Fibroblast of skin of left quadriceps (primary cell): ENCODE measurements around the gene CDCA4.
"Not testable (repeated sequence)": the region's sequence is repeated elsewhere in the genome, so short reads cannot be mapped to it uniquely, and the experiment has no call there.

Experiments
- DNase-seq, 2 experiments: peaks; one replicate each; pipeline ENCODE4 v3.0.0-alpha.2; 2013; ENCODE audit warnings: low read depth in 2 of 2

CDCA4 gene

DNA sequence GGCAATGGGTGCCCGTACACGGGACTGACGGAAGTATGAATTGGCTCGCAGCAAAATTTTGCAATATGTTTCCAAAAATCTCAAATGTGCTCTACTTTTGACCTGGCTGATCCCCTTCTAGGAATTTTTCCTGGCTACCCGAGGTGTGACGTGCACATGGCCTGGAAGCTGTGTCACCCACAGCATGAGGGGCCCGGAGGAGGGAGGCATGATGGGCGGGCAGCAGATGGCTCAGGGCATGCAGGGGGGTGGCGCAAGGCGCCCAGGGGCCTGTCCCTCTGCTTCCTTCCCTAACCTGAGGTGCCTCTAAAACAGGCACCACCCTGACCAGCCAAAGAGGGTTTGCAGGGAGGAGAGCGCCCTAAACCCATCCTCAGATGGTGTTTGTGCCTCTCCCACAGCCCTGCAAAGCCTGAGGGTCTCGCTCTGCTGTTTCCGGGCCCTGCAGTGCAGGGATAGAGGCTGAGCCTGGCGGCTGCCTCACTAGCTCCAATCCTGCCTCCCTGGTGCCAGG, 37.7 kb upstream of the CDCA4 start:
- DNase-seq, result no peak

DNA sequence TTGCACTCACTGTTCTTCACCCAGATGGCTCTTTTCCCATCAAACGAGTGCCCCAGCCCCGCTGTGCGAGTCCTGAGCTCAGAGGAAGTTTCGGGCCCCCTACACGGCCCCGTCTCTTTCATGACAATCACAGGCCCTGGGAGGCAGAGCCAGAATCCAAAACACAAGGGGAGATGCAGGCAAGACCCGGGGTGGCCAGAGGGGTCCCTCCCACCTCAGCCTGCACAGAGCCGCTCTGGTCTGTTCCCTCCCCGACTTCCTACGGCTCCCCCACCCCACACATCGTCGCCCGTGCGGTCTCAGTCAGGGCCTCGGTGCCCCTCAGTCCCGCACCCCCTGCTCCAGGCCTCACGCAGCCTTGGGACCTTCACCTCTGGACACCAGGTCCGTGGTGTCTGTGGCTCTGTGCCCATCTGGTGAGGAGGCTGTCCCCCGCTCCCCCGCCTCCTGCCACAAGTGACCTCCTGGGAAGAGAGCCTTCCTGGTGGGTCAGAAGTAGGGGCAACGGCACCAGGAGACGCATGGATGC, 35.5 kb upstream of the CDCA4 start:
- DNase-seq, result no peak

DNA sequence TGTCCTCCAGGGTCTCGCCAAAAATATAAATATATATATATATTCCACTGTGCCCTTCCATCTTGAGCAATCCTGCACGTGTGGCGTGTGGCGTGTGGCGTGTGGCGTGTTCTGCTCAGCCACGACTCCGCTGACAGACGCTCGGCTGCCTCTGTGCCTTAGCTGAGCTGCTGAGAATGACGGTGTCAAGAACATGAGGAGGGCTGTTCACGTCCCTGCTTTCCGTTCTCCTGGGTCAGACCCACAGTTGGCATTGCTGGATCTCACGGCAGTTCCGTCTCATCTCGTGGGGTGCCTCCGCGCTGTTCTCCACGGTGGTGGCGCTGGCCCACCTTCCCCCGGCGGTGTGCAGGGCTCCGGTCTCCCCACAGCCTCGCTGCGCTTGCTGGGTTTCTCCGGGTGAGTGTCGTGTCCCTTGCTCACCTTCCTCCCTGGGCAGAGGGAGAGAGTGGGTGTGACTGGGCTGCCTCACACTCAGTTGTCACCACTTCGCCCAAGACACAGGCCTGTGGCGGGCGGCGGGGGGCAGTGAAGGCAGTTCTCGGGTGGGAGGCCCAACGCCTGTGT, 34.9 kb upstream of the CDCA4 start:
- DNase-seq, result no peak

- DNase-seq, result no peak
These were observed 34.5 kb upstream of the CDCA4 start for GRCh38 chr14:105055334-105055733.

DNA sequence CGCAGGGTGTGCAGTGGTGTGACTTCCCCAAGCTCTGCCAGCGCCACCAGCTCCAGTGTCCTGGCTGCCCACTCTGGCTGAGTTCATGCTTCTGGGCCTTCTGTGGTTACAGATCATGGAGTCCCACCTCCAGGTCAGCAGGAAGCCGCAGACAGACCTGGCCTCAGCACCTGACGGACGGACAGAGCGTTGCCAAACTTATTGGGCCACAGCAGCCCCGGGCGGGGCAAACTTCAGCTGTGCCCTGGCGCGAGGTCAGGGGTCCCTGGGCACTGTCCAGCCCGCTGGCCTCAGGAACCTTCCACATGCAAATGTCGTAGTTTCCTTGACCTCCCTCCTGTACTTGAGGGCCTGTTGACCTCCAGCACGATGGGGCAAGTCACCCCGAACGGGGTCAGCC, 33.1 kb upstream of the CDCA4 start:
- DNase-seq, result no peak

DNA sequence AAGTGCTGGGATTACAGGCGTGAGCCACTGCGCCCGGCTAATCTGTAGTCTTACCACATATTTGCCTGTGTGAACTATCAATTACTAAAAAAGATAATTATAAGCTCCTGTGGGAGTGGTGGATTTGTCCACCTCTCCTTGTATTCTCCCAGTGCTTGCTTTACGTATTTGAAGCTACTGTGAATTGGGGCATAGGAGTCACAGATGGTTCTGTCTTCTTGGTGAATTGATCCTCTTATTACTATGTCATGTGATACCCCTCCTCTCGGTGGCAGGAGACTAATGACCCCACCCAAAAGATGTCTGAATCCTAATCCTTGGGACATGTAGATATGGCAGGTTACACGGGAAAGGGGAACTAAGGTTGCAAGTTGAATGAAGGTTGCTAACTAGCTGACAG, 32.5 kb upstream of the CDCA4 start:
- no peak for DNase-seq

DNA sequence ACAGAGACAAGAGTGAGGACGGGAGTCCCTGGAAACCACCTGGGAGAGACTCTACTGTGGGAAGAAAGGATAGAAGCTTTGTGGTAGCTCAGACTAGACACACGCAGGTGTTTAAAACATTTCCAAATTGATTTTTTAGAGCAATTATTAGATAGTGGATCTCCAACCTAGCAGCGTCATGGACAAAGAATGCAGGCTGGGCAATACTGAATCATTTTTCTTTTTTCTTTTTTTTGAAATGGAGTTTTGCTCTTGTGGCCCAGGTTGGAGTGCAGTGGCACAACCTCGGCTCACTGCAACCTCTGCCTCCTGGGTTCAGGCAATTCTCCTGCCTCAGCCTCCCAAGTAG, 31.2 kb upstream of the CDCA4 start:
- no peak for DNase-seq

DNA sequence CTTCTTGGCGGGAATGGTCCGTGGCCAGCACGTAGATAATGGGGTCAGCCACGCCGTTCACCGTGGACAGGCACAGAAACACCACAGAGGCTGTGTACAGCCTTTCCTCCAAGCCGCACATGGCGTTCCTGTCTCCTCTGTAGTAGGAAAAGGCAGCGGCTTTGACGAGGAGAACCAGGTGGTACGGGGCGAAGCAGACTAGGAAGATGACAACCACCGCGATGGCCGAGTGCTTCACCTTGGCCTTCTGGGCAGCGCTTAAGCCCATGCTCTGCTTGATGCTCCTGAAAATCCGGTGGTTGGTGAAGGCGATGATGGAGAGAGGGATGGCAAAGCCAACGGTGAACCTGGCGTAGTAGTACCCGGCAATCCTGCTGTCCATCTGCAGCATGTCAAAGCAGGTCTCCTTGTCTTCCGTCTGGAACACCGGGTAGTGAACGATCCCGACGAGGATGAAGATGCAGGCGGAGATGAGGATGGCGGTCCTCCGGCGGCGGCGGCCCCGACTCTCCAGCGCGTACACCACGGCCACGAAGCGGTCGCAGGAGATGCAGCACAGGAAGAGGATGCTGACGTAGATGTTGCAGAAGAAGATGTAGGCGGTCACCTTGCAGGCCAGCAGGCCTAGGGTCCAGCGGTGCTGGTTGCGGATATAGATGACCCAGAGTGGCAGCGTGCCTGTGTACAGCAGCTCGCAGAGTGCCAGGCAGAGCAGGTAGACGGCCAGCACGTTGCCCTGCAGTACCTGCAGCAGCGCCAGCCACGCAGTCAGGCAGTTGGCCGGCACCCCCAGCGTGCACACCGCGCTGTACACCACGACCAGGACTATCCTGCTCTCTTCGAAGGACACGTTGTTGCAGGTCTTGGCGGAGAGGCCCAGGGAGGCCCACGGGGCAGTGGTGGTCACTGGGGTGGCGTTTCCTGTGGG, 30.6 kb upstream of the CDCA4 start:
- DNase-seq, result no peak

- no peak for DNase-seq
These were observed 29.6 kb upstream of the CDCA4 start for GRCh38 chr14:105050551-105050897.

- DNase-seq, result no peak
These were observed 29.1 kb upstream of the CDCA4 start for GRCh38 chr14:105049753-105050550.

- no peak for DNase-seq
These were observed 26.6 kb upstream of the CDCA4 start for GRCh38 chr14:105047283-105048016.

DNA sequence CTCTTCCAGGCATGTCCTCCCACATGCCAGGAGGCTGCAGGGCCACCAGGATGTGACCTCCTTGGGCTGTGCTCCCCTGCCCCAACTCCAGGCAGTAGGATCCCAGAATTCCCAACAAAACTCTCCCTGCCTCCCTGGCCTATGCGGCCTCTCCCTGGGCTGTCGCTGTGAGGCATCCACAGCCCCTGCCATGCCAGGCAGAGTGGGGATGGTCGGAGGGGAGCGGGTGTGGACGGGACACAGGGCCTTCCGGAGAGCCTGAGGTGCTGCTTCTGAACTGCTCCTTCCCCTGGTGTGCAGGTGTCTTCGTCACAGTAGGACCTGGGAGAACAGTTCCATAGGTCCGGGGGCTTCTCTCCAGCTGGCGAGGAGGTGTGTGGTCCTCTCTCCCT, 26.0 kb upstream of the CDCA4 start:
- DNase-seq, result no peak

GRCh38 chr14:105045710-105046326, 24.9 kb upstream of the CDCA4 start:
- DNase-seq, result peak in 1 of 2 experiments; percentile 60

DNA sequence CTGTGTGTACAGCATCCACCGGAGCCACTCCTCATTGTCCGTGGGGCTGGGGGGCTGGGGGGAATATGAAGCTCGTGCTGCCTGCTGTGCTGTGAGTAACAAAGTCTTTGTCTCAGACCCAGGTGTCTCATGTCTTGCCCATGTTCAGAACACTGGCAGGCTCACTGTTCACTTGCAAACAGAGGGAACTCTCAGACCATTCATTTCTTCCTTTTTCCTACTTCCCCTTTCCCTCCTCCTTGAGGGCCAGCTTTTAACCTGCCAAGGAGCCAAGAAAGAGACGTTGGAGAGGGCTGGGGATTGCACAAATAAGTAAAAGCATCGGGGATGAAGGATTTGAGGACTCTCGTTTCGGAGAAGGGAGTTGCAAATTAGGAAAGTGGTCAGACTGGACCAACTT, 22.8 kb upstream of the CDCA4 start:
- DNase-seq, result no peak

GRCh38 chr14:105042813-105043212, 21.9 kb upstream of the CDCA4 start:
- DNase-seq, result no peak

- no peak for DNase-seq
These were observed 21.2 kb upstream of the CDCA4 start for GRCh38 chr14:105041841-105042765.

DNA sequence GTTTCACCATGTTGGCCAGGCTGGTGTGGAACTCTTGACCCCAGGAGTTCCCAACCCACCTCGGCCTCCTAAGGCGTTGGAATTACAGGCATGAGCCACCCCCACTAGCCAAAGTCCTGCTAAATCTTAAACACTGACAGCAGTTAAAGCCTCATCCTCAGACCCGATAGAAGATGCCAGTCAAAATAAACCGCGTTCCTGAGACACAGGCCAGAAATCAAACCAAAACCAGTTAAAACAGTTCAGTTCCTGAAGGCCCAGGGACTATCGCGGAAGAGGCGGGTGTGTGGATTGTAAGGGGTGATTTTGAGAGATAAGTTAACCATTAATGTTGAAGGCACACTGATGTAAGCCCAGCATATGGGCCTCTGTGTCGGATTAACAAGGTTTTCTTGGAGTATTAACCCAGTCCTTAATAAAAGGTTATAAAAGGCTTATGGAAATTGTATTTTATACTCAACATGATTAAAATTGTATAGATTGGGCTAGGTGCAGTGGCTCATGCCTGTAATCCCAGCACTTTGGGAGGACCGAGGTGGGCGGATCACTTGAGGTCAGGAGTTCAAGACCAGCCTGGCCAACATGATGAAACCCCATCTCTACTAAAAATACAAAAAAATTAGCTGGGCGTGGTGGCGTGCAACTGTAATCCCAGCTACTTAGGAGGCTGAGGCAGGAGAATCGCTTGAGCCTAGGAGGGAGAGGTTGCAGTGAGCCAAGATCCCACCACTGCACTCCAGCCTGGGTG, 18.7 kb upstream of the CDCA4 start:
- DNase-seq, result no peak

DNA sequence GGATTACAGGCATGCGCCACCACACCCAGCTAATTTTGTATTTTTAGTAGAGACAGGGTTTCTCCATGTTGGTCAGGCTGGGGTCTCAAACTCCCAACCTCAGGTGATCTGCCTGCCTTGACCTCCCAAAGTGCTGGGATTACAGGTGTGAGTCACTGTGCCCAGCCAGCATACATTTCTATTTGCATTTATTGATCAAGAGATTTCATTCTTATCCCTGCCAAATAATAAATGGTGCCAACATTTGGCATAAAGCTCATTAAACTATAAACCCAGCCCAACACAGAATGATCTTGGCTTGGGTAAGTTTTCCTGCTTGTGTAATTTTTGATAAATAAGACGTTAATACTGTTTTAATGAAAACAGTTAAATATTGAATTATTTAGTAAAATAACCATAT, 14.7 kb upstream of the CDCA4 start:
- not testable (repeated sequence) for DNase-seq

DNA sequence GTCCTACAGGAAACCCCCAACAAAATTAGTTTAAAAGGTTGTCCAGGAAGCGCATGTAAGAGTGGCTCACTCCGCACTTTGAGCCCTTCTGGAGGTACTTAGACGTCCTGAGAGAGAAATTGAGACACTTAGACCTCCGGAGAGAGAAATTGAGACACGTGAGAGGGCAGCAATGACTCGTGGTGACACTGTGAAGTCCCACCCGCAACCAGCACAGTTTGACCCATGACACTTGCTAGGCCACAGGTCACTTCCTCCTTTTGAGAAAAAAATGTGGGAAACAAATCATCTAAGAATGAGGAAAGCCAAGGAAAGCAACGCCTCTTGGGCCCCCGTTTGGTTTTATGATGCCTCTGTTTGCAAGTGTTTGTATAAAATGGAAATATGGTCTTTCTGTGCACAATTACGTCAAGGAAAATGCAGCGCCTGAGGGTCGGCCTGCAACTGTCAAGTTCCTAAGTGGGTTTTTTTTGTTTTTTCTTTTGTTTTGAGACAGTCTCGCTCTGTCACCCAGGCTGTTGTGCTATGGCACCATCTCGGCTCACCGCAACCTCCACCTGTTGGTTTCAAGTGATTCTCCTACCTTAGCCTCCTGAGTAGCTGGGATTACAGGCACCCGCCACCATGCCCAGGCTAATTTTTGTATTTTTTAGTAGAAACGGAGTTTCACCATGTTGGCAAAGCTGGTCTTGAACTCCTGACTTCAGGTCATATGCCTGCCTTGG, 13.6 kb upstream of the CDCA4 start:
- no peak for DNase-seq
